Hematopoietic multipotent progenitor cell treated with erythropoietin and hydrocortisone succinate and interleukin-3 and kit ligand, for 8 days (in vitro differentiated cells): Measurements from ENCODE around the gene UNC5A.

ENCODE experiments used
- DNase-seq: peaks from one replicate; pipeline ENCODE4 v3.0.0-alpha.2; 2015

Gene UNC5A

DNA sequence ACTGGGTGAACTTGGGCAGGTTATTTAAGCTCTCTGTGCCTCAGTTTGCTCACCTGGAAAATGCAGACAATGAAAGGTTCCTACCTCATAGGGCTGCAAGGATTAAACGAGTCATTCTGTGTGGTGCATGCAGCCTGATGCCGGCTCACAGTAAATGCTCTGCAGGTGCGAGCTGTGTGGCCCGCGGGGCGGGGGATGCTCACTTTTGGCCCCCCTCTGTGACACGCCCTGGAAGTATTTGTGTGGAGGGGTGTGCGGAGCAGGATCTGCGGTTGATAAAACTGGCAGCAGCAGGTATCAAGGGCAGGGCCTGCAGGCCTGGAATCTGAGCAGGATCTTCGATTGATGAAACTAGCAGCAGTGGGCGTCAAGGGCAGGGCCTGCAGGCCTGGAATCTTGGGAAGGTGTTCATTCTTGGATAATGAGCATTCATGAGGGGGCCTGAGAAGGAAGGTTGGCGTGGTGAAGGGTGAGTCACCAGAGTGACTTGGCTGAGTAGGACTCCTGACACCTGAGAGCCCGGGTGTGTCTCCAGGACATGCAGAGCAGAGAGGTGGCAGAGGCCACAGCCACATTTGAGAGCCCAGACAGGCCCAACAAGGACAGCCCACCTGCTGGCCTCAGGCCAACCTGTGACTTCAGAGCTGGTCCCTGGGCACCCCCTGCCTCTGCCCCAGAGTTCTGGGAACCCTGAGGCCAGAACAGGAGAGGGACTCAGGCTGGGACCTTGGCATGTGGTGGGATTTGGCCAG, 11.9 kb downstream of the UNC5A start:
- DNase-seq: no peak

DNA sequence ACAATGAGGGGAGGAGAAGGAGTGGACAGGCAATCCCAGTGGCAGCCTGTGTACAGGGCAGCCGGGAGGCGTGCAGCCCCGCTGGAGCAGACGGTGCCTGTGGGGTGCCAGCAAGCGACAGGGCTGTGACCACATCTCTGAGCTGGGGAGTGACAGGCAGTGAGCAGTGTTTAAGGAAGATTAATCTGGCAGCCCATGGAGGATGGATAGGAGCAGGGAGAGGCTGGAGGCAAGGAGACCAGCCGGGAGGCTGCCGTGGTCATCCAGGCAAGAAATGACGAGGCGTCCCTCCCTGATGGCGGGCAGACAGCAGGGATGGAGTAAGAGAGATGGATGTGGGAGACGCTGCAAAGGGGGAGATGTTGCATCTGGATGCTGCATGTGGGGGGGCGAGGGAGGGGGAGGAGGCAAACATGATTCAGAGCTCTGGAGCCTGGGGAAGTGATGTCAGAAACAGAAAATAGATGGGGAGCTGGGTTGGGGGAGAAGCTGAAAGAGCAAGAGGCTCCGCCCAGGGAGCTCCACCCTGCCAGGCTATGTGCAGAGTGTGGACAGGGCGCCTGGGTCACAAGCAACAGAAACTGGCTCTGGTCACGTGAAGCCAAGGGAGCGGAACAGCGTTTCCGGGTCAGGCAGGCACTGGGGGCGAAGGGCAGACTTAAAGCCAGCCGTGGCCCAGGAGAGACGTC, 12.6 kb downstream of the UNC5A start:
- no peak for DNase-seq

DNA sequence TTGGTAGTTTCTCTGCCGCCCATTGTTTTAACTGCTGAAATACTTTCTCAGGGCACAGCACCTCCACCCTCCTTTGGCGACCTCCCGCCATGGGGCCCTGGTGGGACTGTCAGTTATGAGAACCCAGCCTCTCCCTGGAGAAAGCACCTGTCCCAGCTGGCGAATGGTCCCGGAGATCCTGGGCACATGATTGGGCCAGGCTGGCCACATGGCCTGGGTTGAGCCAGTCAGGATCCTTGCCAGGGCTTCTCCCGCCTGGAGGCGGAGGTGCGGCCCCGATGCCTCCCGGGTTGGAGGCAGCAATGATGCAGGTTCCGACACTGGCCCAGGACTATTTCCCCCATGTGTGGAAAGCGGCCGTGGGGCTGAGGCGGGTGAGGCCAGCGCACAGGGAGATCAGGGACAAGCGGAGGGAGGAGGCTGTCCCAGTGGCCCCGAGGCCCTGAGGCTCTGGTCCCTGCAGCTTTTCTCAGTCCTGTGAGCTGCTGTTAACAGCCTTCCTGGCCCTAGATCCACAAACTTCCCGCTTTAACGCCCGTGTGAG, 13.6 kb downstream of the UNC5A start:
- DNase-seq: no peak

DNA sequence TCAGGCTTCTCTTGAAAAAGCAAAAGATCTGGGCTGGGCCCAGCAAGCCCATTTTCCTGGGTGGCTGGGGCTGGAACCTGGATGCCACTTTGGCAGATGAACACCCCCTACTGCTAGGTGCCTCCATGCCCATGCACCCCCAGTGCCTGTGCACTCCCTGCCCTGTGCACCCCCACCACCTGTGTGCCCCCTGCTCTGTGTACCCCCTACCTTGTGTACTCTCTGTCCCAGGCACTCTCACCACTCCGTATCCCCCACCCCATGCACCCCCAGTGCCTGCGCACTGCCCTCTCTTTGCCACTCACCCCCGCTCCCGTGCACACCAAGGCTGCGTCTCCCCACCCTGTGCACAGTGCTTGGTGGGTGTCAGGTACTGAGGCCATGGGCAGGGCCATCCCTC, 14.2 kb downstream of the UNC5A start:
- DNase-seq: no peak

DNA sequence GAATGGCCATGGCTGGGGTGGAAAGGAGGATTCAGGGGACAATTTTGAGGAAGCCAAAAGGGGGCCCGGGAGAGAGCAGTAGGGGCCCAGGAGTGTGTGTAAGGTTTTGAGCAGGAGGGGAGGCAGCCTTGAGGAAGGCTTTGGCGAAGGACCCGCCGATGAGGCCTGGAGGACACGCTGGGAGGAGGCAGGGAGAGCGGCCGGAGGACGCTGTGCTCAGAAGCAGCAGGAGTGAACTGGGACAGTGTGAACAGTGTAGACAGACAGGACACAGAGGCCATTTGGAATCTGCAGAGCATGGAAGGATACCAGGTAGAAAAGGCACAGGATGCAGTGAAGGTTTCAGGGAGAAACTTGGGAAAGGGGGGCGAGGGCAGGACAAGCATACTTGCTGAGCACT, 14.9 kb downstream of the UNC5A start:
- no peak for DNase-seq

DNA sequence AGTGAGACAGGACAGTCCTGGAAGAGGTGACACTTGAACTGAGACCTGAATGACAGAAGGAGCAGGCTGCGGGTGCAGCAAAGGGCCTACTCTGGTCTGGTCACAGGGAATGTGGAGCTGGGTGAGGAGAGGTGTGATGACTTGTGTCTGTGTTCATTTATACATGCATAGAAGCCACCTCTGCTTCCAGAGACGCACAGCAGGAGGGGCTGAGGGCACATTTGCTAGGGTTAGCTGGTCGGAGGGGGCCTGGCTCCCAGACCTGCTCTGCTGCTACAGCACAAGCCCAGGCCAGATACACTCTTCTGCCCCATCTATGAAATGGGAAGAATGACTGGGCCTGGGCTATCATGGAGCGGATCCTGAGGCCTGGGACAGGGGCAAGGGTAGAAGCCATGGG, 15.6 kb downstream of the UNC5A start:
- DNase-seq: no peak

DNA sequence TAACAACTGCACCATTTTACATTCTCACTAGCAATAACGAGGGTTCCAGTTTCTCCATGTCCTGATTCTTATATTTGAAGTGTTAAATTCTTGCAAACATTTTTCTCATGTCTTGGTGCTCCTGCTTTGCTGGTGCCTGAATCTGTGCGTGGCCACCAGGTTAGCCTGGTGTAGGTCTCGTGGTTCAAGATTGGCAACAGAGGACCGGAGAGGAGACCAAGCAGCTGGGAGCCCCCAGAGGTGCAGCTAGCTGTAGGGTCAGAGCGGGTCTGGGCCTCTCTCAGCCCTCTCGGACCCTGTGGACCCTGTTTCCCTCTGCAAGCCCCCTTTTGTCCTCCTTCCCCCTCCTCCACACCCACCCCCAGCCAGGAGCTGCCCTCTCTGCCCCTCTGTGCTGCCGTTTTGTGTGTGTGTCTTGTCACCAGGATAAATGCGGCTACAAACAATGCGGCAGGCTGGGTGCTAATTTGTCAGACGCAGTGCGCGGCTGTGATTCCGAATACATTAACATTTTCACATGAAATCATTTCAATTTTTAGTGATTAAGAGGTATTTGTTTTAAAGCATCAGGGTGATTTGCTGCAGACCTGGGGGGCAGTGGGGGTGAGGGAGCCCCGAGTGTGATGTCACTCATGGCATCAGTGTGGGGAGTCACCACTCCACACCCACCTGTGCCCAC, 17.5 kb downstream of the UNC5A start:
- no peak for DNase-seq

DNA sequence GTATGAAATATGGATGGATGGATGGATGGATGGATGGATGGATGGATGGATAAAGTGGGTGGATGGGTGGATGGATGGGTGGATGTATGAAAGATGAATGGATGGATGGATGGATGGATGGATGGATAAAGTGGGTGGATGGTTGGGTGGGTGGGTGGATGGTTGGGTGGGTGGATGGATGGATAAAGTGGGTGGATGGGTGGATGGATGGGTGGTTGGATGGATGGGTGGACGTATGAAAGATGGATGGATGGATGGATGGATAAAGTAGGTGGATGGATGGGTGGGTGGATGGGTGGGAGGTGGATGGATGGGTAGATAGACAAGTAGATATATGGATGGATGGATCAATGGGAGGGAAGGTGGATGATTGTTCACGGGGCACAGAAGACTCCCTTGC, 19.0 kb downstream of the UNC5A start:
- no peak for DNase-seq

DNA sequence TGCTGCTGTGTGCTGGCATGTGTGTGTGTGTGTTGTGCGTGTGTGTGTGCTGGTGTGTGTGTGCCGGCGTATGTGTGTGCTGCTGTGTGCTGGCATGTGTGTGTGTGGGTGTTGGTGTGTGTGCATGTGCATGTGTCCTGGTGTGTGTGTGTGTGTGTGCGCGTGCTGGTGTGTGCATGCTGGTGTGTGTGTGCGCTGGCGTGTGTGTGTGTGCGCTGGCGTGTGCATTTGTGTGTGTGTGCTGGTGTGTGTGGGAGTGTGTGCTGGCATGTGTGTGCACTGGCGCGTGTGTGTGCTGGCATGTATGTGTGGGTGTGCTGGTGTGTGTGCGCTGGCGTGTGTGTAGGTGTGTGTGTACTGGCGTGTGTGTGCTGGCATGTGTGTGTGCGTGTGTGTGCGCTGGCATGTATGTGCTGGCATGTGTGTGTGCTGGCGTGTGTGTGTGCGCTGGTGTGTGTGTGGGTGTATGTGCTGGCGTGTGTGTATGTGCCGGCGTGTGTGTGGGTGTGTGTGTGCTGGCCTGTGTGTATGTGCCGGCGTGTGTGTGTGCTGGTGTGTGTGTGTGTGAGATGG, 20.1 kb downstream of the UNC5A start:
- no peak for DNase-seq

DNA sequence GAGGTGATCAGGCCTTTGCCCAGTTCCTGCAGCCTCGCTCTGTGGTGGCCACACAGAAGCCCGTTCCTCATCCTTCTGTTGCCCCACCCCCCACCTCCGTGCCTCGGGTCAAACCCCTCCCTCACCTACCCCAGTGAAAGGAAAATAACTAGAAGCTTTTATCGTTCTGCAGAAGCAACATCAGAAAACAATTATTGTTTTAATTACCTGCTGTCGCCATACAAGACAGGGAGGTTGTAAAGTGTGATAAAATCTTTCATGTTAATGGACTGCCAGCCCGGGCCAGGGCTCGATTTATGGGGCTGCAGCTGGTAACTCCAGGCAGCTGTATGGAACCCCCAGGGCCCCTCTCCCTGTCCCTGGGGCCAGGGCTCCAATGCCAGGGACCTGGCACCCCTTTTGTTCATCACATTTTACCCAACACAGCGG, 20.6 kb downstream of the UNC5A start:
- DNase-seq: no peak

DNA sequence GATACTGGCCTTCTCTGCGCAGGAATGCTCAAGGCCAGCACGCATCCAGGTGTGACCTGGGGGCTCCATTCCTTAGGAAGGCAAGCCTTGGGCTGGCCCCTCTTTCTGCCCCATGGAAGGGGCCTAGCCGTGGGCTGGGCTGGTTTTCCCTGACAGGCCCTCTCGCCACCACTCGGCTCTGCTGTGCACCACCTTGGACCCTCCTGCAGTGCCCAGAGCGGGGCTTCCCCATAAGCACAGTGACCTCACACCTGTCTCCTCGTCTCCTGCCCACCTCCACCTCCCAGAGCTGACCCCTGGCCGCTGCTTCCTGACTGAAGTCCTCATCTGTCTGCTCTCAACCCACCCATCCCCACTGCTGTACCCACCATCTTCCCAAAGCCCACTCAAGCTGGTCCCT, 21.1 kb downstream of the UNC5A start:
- DNase-seq: no peak

DNA sequence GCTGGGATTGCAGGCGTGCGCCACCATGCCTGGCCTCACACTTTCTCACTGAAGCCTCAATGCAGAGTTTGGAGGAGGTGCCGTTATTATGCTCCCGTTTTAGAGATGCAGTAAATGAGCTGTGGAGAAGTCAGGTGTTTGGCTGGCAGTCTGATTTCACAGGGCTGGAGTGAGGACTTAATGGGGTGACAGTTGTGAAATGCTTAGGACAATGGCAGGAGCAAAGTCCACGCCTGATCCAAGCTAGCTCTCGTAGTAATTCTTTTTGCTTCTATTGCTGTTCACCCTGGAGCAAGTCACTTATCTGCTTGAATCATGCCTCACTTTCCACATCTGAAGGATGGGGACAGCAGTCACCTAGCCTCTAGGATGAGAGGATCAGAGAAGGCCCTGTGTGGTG, 21.8 kb downstream of the UNC5A start:
- no peak for DNase-seq

DNA sequence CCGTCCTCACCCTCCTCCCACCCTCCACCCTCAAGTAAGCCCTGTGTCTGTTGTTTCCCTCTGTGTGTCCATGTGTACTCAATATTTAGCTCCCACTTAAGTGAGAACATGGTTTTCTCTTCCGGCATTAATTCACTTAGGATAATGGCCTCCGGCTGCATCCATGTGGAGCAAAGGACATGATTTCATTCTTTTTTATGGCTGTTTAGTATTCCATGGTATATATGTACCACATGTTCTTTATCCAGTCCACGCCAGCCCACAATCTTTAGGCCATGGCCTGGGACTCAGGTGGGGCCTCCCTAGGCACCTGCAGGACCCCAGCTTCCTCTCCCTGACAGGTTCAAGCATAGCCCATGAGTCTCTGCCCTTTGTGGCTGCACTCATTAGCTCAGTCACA, 22.9 kb downstream of the UNC5A start:
- DNase-seq: no peak

DNA sequence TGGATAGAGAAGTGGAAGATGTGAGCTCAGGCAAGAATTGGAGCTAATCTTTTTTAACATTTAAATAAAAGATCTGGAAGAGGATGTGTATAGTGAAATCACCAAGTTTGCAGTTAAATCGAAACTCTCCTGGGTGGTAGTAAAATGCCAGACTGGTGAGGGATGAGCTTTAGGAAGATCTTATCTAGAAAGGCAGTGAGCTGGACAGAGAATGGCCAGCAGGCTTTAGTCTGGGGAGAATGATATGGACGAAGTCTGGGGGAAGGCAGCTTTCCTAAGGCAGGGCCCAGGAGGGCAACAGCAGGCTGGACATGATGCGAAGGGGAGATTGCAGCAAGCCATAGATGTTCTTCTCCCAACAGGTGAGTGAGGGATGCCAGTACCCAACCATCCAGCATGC, 25.6 kb downstream of the UNC5A start:
- DNase-seq: no peak

DNA sequence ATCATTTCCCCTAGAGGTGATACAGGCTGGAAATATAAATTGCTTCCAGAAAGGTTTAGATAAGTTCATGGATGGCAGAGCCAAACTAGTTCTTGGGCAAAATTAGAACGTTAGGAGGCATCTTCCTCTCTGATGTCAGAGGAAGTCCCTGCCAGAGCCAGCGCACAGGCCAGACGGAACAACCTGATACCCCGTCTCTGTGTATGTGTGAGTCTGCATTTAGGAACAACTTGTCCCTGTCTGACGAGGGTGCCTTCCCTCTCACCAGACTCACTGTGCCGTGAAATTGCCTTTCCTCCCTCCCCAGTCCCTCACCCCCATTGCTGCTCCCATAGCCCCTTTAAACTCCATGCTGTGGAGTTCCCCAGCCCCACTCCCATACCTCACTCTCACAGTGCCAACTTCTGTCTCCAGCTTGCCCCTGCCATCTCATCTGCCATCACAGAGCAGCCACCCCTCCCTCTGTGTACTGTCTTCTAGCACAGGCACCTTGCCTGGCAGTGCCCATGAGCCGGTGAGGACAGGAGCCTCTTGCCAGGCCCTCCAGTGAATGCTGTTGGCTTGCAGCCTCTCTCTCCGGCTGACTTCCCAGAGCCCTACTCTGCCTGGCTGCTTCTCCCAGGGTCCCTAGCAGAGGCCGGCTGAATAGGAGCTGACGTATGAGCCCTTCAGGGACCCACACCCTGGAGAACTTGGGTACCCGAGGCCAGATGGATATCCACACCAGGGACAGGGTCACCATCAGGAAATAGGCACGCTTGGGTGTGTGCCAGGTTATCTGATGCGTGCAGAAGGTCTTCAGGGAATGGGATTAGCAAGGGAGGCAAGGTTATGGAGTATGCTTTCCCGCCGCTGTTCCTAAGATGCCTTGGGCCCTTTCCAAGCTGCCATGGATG, 26.7 kb downstream of the UNC5A start:
- DNase-seq: no peak

DNA sequence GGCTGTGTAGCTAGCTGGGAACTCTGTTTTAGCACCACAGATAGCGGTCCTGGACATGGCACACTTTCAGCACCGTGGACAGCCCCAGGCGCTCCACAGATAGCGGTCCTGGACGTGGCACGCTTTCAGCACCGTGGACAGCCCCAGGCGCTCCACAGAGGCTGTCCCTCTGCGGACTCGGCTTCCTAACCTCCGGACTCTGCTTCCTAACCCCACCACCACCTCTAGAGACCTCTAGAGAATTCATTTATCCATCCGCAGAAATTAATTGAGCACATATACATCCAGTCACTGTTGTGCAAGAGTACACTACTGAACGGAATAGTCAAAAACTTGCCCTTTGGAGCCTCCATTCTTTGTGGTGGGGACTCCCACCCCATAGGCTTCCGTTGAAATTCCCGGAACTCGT, 27.4 kb downstream of the UNC5A start:
- peak; percentile 85 for DNase-seq

DNA sequence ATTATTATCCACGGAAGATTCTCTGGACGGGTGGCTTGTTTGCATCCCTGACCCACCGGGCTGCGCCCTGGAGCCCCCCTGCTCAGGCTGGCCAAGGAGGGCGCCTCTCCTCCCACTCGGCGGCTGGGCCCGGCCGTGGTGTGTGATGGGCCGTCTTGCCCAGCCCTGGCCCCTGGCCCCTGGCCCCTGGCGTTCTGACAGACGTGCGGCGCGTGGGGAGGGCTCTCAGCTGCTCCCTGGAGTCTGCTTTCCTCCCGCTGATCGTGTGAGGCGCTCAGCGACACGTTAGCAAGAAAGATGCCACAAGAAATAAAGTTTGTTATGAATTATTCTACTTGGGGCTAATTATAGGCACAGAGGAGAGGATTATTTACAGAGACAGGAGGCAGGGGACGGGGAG, 33.3 kb downstream of the UNC5A start:
- DNase-seq: no peak

DNA sequence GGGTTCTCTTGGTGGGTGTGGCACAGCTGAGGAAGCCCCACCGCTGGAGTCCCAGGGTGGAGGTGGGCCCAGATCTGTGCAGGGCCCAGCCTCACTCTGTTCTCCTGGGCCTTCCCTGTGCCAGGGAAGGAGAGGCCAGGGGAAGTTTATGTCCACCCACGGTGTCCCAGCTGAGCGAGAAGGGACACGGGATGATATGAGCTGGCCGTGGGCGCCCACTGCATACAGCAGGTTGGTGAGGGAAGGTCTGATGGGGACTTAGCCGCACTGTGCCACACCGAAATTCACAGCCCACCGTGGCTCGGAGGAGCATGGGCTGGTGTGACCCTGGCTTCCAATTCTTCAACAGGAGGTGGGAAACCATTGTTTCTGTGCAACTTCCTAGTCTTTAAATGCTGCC, 33.9 kb downstream of the UNC5A start:
- no peak for DNase-seq

DNA sequence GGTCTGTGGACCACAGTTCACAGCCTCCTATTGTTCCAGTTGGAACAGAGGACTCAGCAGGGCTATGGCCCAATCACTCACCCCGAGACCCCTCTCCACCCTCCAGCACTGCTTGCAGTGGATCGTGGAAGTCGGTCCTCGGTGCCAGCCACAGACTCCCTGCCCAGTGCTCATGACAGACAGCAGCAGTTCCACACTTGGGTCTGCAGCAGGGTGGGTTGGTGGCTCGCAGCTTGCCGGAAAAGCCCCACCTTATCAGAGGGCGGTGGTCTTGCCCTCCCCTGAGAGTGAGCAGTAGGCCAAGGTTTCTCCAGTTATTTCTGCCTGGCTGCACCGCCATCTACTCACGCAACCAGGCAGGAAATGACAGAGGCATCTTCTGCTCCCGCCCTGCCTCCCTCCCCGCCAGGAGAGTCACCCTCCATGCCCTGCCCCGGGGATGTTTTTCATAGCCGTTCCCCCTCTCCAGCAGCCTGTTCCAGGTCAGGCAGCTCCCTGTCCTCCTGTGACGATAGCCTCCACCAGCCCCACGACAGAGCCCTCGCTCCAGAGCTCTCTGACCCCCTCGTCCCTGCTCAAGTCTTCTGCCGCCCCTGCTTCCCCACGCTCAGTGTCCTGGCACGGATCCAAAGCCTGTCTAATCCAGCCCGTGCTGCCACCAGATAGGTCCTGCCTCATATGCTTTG, 34.5 kb downstream of the UNC5A start:
- DNase-seq: peak; percentile 19

DNA sequence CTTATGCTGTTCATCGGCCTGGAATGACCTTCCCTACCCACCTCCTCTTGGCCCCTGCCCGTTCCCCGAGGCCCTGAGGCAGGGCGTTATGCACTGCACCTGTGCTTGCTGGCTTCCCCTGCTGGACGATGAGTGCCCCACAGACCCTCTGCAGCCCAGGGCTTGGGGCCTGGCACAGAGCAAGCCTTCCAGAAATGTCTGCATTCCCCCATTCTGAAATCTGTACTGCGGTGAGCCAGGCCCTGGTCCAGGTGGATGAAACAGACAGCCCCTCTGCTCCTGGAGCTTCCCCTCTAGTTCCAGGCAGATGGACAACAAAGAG, 35.0 kb downstream of the UNC5A start:
- no peak for DNase-seq

DNA sequence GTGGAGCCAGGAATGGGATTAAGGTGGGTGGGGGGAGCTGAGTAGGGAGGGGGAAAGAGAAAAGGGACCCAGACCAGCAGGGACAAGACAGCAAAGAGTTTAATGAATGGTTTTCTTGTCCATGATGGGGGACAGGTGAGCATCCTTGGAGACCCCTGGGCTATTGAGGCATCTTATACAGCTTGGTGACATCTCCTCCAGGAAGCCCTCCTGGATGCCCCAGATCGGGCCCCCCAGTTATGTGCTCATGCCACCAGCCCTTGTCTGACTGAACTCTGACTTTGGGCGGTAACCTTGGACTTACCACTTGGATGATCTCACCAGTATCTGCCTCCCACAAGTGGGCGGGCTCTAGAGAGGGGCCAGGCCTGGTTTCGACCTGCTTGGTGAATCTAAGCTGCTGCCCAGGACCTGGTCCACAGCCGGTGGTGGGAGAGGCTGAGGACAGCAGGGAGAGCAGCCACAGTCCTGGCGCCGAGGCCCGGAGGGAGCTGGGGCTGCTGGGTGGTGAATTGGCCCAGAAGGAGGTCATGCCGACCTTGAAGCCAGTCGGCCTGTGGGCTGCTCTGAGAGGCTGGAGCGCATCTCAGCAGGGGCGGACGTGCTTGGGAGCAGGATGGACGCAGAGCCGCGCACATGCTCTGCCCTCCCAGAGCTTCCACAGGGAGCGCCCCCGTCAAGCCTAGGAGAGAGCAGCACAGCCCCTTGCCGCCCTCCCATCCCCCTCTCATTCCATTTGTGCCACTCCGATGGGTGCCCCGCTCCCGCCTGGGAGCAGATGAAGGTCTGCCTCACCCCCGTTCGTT, 36.2 kb downstream of the UNC5A start:
- DNase-seq: no peak
